Measurements from ENCODE around the gene ACTL8.

The ACTL8 gene

DNA sequence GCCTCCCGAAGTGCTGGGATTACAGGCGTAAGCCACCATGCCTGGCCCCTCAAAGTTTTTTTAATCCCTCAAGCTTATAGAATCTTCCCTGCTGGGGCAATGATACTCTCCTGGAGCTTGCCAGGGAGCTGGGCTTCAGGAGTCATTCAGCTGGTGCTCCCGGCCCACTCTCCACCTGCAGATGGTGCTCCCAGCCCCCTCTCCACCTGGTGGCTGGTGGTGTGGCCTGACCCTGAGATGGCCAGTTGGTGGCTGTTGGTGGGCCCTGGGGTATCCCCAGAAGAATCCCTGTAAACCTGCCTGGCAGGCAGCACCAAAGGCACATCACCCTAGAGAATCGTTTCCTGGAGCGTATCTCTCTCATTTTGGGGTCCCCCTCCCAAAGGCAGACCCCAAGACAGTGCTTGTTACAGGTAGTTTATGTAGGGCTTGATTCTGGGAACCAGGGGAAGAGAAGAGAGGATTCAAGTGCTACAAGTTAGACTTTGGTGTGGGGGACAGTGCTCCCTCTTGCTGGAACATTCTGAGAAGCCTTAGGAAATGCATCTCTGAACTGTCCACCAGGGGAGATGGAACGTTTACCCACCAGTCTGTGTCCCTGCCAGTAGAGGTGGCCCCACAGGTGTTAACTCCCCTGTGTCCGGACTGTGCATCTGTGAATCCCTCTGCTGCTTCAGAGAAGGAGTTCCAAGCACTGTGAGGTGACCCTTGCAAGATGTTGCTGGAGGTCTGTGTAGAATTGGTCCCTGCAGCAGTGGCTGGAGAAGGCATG, 29.1 kb upstream of the ACTL8 start:
- FAIRE-seq (no peak), DNase-seq (ENCODE audit: insufficient read length, low spot score) (no peak)
- TF ChIP-seq, protein P1, sequence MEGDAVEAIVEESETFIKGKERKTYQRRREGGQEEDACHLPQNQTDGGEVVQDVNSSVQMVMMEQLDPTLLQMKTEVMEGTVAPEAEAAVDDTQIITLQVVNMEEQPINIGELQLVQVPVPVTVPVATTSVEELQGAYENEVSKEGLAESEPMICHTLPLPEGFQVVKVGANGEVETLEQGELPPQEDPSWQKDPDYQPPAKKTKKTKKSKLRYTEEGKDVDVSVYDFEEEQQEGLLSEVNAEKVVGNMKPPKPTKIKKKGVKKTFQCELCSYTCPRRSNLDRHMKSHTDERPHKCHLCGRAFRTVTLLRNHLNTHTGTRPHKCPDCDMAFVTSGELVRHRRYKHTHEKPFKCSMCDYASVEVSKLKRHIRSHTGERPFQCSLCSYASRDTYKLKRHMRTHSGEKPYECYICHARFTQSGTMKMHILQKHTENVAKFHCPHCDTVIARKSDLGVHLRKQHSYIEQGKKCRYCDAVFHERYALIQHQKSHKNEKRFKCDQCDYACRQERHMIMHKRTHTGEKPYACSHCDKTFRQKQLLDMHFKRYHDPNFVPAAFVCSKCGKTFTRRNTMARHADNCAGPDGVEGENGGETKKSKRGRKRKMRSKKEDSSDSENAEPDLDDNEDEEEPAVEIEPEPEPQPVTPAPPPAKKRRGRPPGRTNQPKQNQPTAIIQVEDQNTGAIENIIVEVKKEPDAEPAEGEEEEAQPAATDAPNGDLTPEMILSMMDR (IDR thresholded peaks at IDR 0.05; ENCODE audit: insufficient read depth, missing control alignments): no peak

DNA sequence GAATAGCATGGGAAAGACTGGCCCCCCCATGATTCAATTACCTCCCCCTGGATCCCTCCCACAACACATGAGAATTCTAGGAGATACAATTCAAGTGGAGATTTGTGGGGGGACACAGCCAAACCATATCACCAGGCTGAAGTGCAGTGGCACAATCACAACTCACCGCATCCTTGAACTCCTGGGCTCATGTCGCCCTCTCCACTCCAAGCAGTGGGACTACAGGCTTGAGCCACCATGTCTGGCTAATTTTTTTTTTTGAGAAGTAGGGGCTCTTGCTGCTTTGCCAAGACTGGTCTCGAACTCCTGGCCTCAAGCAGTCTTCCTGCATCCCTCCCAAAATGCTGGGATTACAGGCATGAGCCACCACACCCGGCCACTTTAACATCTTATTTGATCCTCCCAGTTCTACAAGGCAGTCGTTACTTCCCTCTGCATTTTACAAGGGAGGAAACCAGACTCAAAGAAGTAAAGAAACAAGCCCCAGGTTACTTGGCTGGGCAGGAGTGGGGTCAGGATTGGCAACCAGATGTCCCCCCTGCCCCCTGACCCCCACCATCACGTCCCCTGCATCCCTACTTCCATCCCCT, 26.9 kb upstream of the ACTL8 start:
- TF ChIP-seq, protein P1 (IDR thresholded peaks at IDR 0.05; ENCODE audit: insufficient read depth, missing control alignments): no peak
- no peak for DNase-seq (ENCODE audit: insufficient read length, low spot score)
- no peak for FAIRE-seq

DNA sequence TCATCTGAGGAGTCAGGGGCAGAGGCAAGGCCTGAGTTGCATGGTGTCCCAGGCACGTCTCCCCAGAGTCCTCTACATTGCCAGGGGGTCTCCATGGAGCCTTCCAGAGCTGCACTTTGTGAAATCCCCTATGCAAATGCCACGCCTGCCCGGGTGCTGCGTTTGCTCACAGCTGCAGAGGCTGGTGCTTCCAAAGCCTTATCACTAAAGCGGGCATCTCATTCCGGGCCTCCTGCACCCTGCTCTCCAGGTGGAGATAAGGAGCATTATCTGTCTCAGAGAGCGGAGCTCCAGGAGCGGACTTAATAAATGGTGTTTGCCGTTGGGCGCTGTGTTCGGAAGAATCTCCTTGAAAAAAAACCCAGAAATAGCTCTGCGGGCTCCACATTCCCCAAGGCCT, 25.9 kb upstream of the ACTL8 start:
- FAIRE-seq: no peak
- TF ChIP-seq, protein P1 (IDR thresholded peaks at IDR 0.05; ENCODE audit: insufficient read depth, missing control alignments): no peak
- DNase-seq (ENCODE audit: insufficient read length, low spot score): no peak

DNA sequence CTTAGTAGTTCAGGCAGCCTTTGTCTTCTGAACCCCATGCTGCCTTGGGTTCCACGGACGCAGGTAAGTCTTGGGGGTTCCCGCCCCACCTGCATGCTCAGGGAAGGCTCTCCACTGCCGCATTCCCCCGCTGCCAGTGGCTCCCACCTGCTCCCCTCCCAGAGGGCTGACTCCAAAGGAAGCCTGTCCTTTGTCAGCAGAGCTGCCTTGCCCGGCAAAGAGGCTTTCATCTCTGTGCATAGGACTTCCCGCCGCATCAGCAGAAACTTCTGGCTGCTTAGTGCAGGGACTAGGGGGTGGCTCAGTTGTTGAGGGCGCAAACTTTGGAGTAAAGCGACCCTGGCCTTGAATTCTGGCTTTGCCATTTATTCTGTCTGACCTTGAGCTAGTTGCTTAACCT, 25.2 kb upstream of the ACTL8 start:
- FAIRE-seq: no peak

DNA sequence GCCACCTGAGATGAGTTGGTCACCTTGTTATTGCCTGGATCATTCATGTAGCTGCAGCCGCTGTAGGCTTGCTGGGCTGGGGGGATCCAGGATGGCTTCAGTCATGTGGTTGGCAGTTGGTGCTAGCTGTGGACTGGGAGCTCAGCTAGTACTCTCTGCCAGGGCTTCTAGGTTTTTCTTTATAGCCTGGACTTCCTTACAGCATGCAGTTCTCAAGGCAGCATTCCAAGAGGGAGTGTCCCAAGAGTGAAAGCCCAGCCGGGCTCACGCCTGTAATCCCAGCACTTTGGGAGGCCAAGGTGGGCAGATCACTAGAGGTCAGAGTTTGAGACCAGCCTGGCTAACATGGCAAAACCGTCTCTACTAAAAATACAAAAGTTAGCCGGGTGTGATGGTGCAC, 23.7 kb upstream of the ACTL8 start:
- DNase-seq (ENCODE audit: insufficient read length, low spot score) (no peak), FAIRE-seq (no peak)
- TF ChIP-seq, protein P1 (IDR thresholded peaks at IDR 0.05; ENCODE audit: insufficient read depth, missing control alignments): no peak

More for the DNA sequence above, 25.2 kb upstream of the ACTL8 start:
- TF ChIP-seq, protein P1 (IDR thresholded peaks at IDR 0.05; ENCODE audit: insufficient read depth, missing control alignments): no peak
- no peak for DNase-seq (ENCODE audit: insufficient read length, low spot score)

DNA sequence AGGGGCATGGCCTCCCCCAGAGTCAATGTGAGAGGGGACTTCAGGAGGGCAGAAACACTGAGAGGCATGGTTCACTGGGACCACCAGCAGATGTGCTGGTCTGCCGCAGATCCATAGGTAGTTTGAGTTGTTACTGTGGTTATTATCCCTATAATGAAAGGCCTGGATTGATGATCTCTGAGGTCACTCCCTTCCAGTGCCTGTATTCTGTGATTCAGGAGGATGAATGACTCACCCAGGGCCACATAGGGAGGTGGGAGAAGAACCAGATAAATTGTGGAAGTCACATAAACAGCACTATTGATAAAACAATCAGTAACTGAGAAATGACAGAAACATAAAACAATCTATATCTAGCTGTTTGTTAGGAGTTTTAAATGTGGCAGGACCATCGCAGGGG, 22.7 kb upstream of the ACTL8 start:
- FAIRE-seq (no peak), DNase-seq (ENCODE audit: insufficient read length, low spot score) (no peak)
- TF ChIP-seq, protein P1 (IDR thresholded peaks at IDR 0.05; ENCODE audit: insufficient read depth, missing control alignments): no peak

DNA sequence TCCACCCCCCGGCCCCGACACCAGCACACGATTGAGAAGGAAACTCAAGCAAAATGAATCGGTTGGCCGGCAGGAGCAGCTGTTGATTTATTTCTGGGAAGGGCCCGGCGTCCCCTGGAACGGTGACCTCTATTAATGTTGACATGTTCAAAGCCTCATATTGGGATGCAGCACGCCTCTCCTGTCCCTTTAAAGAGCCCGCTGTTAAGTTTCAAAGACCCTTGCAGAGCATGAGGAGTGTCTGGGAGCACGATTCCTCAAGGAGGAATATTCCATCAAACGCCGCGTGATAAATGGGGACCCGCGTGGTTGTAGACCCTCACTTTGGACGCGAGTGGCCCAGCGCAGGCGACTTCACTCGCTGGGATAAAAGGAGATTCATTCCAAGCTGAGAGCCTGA, 21.5 kb upstream of the ACTL8 start:
- TF ChIP-seq, protein P1 (IDR thresholded peaks at IDR 0.05; ENCODE audit: insufficient read depth, missing control alignments): no peak
- DNase-seq (ENCODE audit: insufficient read length, low spot score): no peak
- no peak for FAIRE-seq

All from D721Med (cell line).